ENCODE results near the gene UPK3A. TPM values are rescaled to one million over a fixed set of nuclear protein-coding genes. Genes with fewer than 3 reads are reported as not detected.
A peak's percentile ranks its signal among the peaks of the same experiment; 100 is the strongest.

UPK3A gene
- total and polyA plus RNA-seq, 2 of the 13 experiments (the other 11 are each of a cell fraction or from before 2014, with no cell fraction given): 10.5 to 13.8 TPM

DNA sequence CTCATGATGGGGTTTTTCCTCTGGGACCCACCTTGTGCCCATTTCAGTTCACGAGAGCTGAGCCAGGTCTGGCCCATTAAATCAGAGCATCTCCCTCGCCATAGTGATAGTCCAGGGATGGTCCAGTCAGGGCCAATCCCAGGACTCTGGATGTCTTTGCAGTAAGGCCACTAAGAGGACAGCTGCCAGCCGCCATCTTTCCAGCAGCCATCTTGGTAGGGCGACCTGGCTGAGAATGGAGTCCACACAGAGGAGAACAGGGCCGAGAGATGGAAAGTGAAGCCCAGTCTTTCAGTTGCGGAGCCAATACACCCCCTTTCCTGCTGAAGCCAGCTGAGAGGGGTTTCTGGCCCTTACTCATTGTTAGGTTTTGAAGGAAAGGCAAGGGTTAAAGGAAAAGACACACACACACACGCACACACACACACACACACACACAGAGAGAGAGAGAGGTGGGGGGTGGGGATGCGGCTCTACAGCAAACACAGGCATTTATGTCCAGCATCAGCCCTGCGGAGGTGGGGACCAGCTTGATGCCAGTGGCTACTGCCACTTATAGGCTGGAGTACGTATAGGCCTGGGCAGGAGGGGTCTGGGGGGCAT, 31.6 kb upstream of the UPK3A start:
- Histone ChIP-seq H3K9ac (ENCODE audit: insufficient read depth, low read depth, low read length) (no peak overlapping the region), H2AFZ (ENCODE audit: low read length) (no peak overlapping the region), H3K36me3 (replicated peaks in 1 of 2; ENCODE audit: control insufficient read depth in 1 of 2, insufficient read depth in 2 of 2, low read length in 2 of 2) (no peaks in the 10 kb centered on the region), H3K79me2 (ENCODE audit: insufficient read depth, low read length) (no peaks in the 10 kb centered on the region), H3K4me1 (ENCODE audit: insufficient read depth, low read length) (peaks cover 31% of the 10 kb centered on the region), H4K20me1 (ENCODE audit: insufficient read depth, low read length) (no peaks in the 10 kb centered on the region), H3K27ac (ENCODE audit: extremely low read length, insufficient read depth, low read length) (no peak overlapping the region), H3K4me3 (replicated peaks in 1 of 3; ENCODE audit: insufficient read depth in 1 of 3, low read depth in 2 of 3, low read length in 3 of 3) (no peak overlapping the region), H3K4me2 (ENCODE audit: low read depth, low read length) (0 out of 2 replicates have a peak overlapping the region, but pooled peaks have one; percentile 12), H3K27me3 (ENCODE audit: control insufficient read depth in 1 of 2, insufficient read depth in 2 of 2, low read length in 2 of 2) (no peaks in the 10 kb centered on the region), H3K9me3 (ENCODE audit: low read length) (no peaks in the 10 kb centered on the region)
- DNase-seq (ENCODE audit: low spot score) (no peak), ATAC-seq (peak; percentile 26; the same call in 1 of the 3 replicates), FAIRE-seq (no peak)
- ChIA-PET POLR2A (no interaction called here), CTCF (ENCODE audit: low intra/inter-chr PET ratio, low total read pairs) (no interaction called here)
- 36% methylated on average over 10 of the region's 10 CpGs for WGBS (ENCODE audit: low lambda C conversion rate)
- intact Hi-C loops (cut with micrococcal nuclease; ENCODE audit: unreplicated experiment): no loop called here
- in situ Hi-C loops (cut with HindIII; ENCODE audit: extremely low pct_ligation_motif_present, low pct_unique_long_range_greater_than_20kb): no loop called here
- BruUV-seq (replicated peaks): no TSS peak
- peak; percentile 84 for TF ChIP-seq ZNF652 (CRISPR knock-in tag; IDR thresholded peaks at IDR 0.05; ENCODE audit: borderline replicate concordance, low read depth)
- no peak for TF ChIP-seq SIN3A (IDR thresholded peaks at IDR 0.05; ENCODE audit: borderline replicate concordance, low read depth, low read length)
- TF ChIP-seq PITX1 (CRISPR knock-in tag; IDR thresholded peaks at IDR 0.05): no peak
- TF ChIP-seq, protein P1, sequence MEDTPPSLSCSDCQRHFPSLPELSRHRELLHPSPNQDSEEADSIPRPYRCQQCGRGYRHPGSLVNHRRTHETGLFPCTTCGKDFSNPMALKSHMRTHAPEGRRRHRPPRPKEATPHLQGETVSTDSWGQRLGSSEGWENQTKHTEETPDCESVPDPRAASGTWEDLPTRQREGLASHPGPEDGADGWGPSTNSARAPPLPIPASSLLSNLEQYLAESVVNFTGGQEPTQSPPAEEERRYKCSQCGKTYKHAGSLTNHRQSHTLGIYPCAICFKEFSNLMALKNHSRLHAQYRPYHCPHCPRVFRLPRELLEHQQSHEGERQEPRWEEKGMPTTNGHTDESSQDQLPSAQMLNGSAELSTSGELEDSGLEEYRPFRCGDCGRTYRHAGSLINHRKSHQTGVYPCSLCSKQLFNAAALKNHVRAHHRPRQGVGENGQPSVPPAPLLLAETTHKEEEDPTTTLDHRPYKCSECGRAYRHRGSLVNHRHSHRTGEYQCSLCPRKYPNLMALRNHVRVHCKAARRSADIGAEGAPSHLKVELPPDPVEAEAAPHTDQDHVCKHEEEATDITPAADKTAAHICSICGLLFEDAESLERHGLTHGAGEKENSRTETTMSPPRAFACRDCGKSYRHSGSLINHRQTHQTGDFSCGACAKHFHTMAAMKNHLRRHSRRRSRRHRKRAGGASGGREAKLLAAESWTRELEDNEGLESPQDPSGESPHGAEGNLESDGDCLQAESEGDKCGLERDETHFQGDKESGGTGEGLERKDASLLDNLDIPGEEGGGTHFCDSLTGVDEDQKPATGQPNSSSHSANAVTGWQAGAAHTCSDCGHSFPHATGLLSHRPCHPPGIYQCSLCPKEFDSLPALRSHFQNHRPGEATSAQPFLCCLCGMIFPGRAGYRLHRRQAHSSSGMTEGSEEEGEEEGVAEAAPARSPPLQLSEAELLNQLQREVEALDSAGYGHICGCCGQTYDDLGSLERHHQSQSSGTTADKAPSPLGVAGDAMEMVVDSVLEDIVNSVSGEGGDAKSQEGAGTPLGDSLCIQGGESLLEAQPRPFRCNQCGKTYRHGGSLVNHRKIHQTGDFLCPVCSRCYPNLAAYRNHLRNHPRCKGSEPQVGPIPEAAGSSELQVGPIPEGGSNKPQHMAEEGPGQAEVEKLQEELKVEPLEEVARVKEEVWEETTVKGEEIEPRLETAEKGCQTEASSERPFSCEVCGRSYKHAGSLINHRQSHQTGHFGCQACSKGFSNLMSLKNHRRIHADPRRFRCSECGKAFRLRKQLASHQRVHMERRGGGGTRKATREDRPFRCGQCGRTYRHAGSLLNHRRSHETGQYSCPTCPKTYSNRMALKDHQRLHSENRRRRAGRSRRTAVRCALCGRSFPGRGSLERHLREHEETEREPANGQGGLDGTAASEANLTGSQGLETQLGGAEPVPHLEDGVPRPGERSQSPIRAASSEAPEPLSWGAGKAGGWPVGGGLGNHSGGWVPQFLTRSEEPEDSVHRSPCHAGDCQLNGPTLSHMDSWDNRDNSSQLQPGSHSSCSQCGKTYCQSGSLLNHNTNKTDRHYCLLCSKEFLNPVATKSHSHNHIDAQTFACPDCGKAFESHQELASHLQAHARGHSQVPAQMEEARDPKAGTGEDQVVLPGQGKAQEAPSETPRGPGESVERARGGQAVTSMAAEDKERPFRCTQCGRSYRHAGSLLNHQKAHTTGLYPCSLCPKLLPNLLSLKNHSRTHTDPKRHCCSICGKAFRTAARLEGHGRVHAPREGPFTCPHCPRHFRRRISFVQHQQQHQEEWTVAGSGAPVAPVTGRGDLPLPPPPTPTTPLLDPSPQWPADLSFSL (CRISPR knock-in tag; IDR thresholded peaks at IDR 0.05): 0 out of 2 replicates have a peak, but pooled peaks have one; percentile 34
- TF ChIP-seq ETV5 (CRISPR knock-in tag; IDR thresholded peaks at IDR 0.05; ENCODE audit: borderline replicate concordance): no peak
- no peak for TF ChIP-seq TMF1 (CRISPR knock-in tag; IDR thresholded peaks at IDR 0.05; ENCODE audit: low read depth)
- TF ChIP-seq, protein P2, sequence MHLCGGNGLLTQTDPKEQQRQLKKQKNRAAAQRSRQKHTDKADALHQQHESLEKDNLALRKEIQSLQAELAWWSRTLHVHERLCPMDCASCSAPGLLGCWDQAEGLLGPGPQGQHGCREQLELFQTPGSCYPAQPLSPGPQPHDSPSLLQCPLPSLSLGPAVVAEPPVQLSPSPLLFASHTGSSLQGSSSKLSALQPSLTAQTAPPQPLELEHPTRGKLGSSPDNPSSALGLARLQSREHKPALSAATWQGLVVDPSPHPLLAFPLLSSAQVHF (CRISPR knock-in tag; IDR thresholded peaks at IDR 0.05): no peak
- no peak for TF ChIP-seq TP53 (CRISPR knock-in tag; conservative IDR thresholded peaks at IDR 0.05)
